ENCODE measurements around the gene SLC22A4. TPM values are rescaled to one million over a fixed set of nuclear protein-coding genes. Genes with fewer than 3 reads are reported as not detected.

SLC22A4 gene
- total and polyA plus RNA-seq, 2 donors (not counting 1 experiment from before 2014, with no cell fraction given), result 0.18 TPM; not detected in 1

- H3K9ac ChIP-seq (ENCODE audit: low read length), result no peak overlapping the region
- H3K4me2 ChIP-seq (replicated peaks; ENCODE audit: low read depth, low read length, poor library complexity, severe bottlenecking), result no peak overlapping the region
- intact Hi-C loops (cut with micrococcal nuclease), result no loop called here
- H3K9me3 ChIP-seq (ENCODE audit: control extremely low read depth in 1 of 3, control insufficient read depth in 2 of 3, insufficient read depth in 1 of 3, low read length in 2 of 3), result no peaks in the 10 kb centered on the region
- H3K27ac ChIP-seq (ENCODE audit: low read length in 2 of 2), result no peak overlapping the region
- no peaks in the 10 kb centered on the region for H3K79me2 ChIP-seq (ENCODE audit: control insufficient read depth, insufficient read depth, low read length)
- no peak overlapping the region for H3K4me3 Mint-ChIP-seq
- H3K27me3 Mint-ChIP-seq, result no peaks in the 10 kb centered on the region
- peaks cover 6% of the 10 kb centered on the region for H3K4me1 Mint-ChIP-seq
- no peaks in the 10 kb centered on the region for H3K4me1 ChIP-seq (ENCODE audit: control insufficient read depth in 2 of 2, insufficient read depth in 2 of 2, low read length in 2 of 2)
- no peaks in the 10 kb centered on the region for H3K9me3 Mint-ChIP-seq (ENCODE audit: insufficient read depth)
- no peak overlapping the region for H2AFZ ChIP-seq (ENCODE audit: insufficient read depth, low read depth, low read length, poor library complexity, severe bottlenecking)
- no peaks in the 10 kb centered on the region for H4K20me1 ChIP-seq (ENCODE audit: control insufficient read depth, insufficient read depth, low read length, poor library complexity, severe bottlenecking)
- H3K36me3 ChIP-seq (replicated peaks in 1 of 2; ENCODE audit: control extremely low read depth in 1 of 2, control insufficient read depth in 1 of 2, extremely low read depth in 1 of 2, insufficient read depth in 2 of 2, low read length in 1 of 2), result no peaks in the 10 kb centered on the region
- ChIA-PET CTCF (interaction anchor here (1.2 kb wide), 1 partner anchor 52 kb away, joined by 3 read pairs; no protein-coding TSS in a partner anchor), POLR2A (no interaction called here)
- DNase-seq, result peak; percentile 31
- no peaks in the 10 kb centered on the region for H3K27me3 ChIP-seq (replicated peaks in 1 of 4; ENCODE audit: control extremely low read depth in 1 of 4, control insufficient read depth in 3 of 4, insufficient read depth in 4 of 4, low read length in 3 of 4)
- H3K4me3 ChIP-seq (ENCODE audit: control extremely low read depth in 1 of 5, extremely low read depth in 1 of 5, insufficient read depth in 1 of 5, low read depth in 2 of 5, low read length in 4 of 5), result no peak overlapping the region
- peak; percentile 75 for ATAC-seq (ENCODE audit: low read depth)
- WGBS (ENCODE audit: insufficient coverage), result 0% methylated on average over 1 of the region's 3 CpGs
- peak overlapping the region; percentile 26 for H3K27ac Mint-ChIP-seq
- TF ChIP-seq EZH2 (IDR thresholded peaks at IDR 0.05; ENCODE audit: borderline replicate concordance, insufficient read depth, low read depth, low read length, poor library complexity, severe bottlenecking) (no peak), CTCF (IDR thresholded peaks at IDR 0.05) (no peak)
Measured at GRCh38 chr5:132334812-132335211, 40.6 kb downstream of the SLC22A4 start.

- TF ChIP-seq EZH2 (IDR thresholded peaks at IDR 0.05; ENCODE audit: borderline replicate concordance, insufficient read depth, low read depth, low read length, poor library complexity, severe bottlenecking) (no peak), CTCF (IDR thresholded peaks at IDR 0.05) (no peak)
- H3K27me3 ChIP-seq (replicated peaks in 1 of 4; ENCODE audit: control extremely low read depth in 1 of 4, control insufficient read depth in 3 of 4, insufficient read depth in 4 of 4, low read length in 3 of 4), result no peaks in the 10 kb centered on the region
- H3K27me3 Mint-ChIP-seq, result no peaks in the 10 kb centered on the region
- POLR2A ChIA-PET, result no interaction called here
- H3K4me1 ChIP-seq (ENCODE audit: control insufficient read depth in 2 of 2, insufficient read depth in 2 of 2, low read length in 2 of 2), result no peaks in the 10 kb centered on the region
- H3K27ac Mint-ChIP-seq, result no peak overlapping the region
- no peaks in the 10 kb centered on the region for H3K36me3 ChIP-seq (replicated peaks in 1 of 2; ENCODE audit: control extremely low read depth in 1 of 2, control insufficient read depth in 1 of 2, extremely low read depth in 1 of 2, insufficient read depth in 2 of 2, low read length in 1 of 2)
- no peak overlapping the region for H3K9ac ChIP-seq (ENCODE audit: low read length)
- no peaks in the 10 kb centered on the region for H3K9me3 Mint-ChIP-seq (ENCODE audit: insufficient read depth)
- DNase-seq (no peak), ATAC-seq (ENCODE audit: low read depth) (no peak)
- intact Hi-C loops (cut with micrococcal nuclease), result no loop called here
- no peak overlapping the region for H3K4me3 ChIP-seq (ENCODE audit: control extremely low read depth in 1 of 5, extremely low read depth in 1 of 5, insufficient read depth in 1 of 5, low read depth in 2 of 5, low read length in 4 of 5)
- no peaks in the 10 kb centered on the region for H3K79me2 ChIP-seq (ENCODE audit: control insufficient read depth, insufficient read depth, low read length)
- H3K4me2 ChIP-seq (replicated peaks; ENCODE audit: low read depth, low read length, poor library complexity, severe bottlenecking), result no peak overlapping the region
- H3K9me3 ChIP-seq (ENCODE audit: control extremely low read depth in 1 of 3, control insufficient read depth in 2 of 3, insufficient read depth in 1 of 3, low read length in 2 of 3), result no peaks in the 10 kb centered on the region
- H4K20me1 ChIP-seq (ENCODE audit: control insufficient read depth, insufficient read depth, low read length, poor library complexity, severe bottlenecking), result no peaks in the 10 kb centered on the region
- H3K4me3 Mint-ChIP-seq, result no peak overlapping the region
- H3K4me1 Mint-ChIP-seq, result peaks cover 6% of the 10 kb centered on the region
- H3K27ac ChIP-seq (ENCODE audit: low read length in 2 of 2), result no peak overlapping the region
- CTCF ChIA-PET, result interaction anchor here (1.2 kb wide), 1 partner anchor 51 kb away, joined by 3 read pairs; no protein-coding TSS in a partner anchor
- no peak overlapping the region for H2AFZ ChIP-seq (ENCODE audit: insufficient read depth, low read depth, low read length, poor library complexity, severe bottlenecking)
Measured at GRCh38 chr5:132335402-132335801, 41.2 kb downstream of the SLC22A4 start.
